Stomach (tissue), 4 donors: ENCODE data around the gene NPAS3.

Experiments
- CTCF ChIP-seq, 7 experiments: fragments of 450-650 bp in 4 of 7; fragments of 200-600 bp in 3 of 7; sonication (generic) in 3 of 7; IDR thresholded peaks; one replicate each; pipeline ENCODE4 v1.5.1; 2016 to 2019; ENCODE audit warnings: antibody characterized with exemption in 7 of 7, control low read depth in 2 of 7, mild to moderate bottlenecking in 1 of 7
- POLR2A ChIP-seq, 4 donors: fragments of 450-650 bp; IDR thresholded peaks; one replicate each; pipeline ENCODE4 v1.6.1; 2016; ENCODE audit warnings: antibody characterized with exemption in 4 of 4, control low read depth in 2 of 4, mild to moderate bottlenecking in 1 of 4, moderate library complexity in 1 of 4
- POLR2AphosphoS5 ChIP-seq, 3 donors: sonication (generic); formaldehyde crosslinking; IDR thresholded peaks; one replicate each; pipeline ENCODE4 v1.6.1; 2016; ENCODE audit warnings: antibody characterized with exemption in 3 of 3

DNA sequence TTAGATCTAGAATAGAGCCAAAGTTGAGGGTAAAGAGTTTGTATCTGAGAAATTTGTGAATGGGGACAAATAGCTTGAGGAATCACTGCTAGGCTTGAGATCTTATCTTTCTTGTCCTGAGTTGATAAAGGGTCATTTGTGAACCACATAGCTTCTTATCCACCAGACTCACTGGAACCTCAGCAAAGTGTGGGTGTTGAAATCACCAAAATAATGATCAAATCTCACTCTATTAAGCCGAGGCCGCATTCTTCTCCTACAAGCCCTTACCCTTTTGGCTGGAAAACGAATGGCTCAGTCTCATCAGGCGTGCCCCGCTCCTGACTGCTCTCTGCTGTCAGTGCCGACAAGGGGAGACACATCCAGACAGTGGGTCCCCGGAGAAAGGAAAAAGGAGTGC lies 771.6 kb downstream of the NPAS3 start:
- TF ChIP-seq POLR2A (IDR thresholded peaks at IDR 0.05): no peak
- no peak for TF ChIP-seq CTCF (IDR thresholded peaks at IDR 0.05)
- no peak for TF ChIP-seq POLR2AphosphoS5 (IDR thresholded peaks at IDR 0.05)
